ENCODE results near the gene SNX33.

DNA sequence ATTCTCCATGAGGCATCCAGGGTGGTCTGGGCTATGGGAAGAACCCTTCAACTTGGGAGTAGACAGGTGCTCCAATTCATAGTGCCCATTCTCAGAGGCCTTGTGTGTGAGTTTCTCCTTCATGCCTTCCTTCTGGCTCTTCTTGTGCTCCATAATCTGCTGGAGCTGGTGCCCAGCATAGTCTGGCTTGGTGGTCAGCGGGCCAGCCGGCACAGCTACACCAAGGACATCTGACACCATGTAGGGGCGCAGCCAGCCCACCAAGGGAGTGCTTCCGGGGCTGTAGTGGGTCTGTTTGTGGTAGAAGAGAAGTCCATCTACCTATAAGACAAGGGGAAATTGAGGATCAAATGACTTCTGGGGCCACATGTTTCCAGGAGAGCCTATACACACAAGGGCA, 49.4 kb upstream of the SNX33 start:
- TF ChIP-seq, protein P1, sequence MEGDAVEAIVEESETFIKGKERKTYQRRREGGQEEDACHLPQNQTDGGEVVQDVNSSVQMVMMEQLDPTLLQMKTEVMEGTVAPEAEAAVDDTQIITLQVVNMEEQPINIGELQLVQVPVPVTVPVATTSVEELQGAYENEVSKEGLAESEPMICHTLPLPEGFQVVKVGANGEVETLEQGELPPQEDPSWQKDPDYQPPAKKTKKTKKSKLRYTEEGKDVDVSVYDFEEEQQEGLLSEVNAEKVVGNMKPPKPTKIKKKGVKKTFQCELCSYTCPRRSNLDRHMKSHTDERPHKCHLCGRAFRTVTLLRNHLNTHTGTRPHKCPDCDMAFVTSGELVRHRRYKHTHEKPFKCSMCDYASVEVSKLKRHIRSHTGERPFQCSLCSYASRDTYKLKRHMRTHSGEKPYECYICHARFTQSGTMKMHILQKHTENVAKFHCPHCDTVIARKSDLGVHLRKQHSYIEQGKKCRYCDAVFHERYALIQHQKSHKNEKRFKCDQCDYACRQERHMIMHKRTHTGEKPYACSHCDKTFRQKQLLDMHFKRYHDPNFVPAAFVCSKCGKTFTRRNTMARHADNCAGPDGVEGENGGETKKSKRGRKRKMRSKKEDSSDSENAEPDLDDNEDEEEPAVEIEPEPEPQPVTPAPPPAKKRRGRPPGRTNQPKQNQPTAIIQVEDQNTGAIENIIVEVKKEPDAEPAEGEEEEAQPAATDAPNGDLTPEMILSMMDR (IDR thresholded peaks at IDR 0.05): no peak
- no peak for TF ChIP-seq POLR2A (IDR thresholded peaks at IDR 0.05)
